ENCODE measurements around the gene STAU1. TPM values are rescaled to one million over a fixed set of nuclear protein-coding genes. Genes with fewer than 3 reads are reported as not detected.
"Not testable (repeated sequence)": the region's sequence is repeated elsewhere in the genome, so short reads cannot be mapped to it uniquely, and the experiment has no call there.

The STAU1 gene
- total RNA-seq, 1 donor from 2014 or later: 68.8 TPM

GRCh38 chr20:49100292-49100691 lies 87.8 kb downstream of the STAU1 start:
- intact Hi-C loops (cut with micrococcal nuclease); H3K27me3 Mint-ChIP-seq (ENCODE audit: low read depth); H3K9me3 Mint-ChIP-seq; H3K4me1 Mint-ChIP-seq (ENCODE audit: low read depth); DNase-seq (ENCODE audit: low spot score); H3K4me3 Mint-ChIP-seq (ENCODE audit: low read depth); H3K27ac Mint-ChIP-seq: not testable (repeated sequence)
- peaks cover 78% of the 10 kb centered on the region for H3K36me3 Mint-ChIP-seq (ENCODE audit: low read depth)

GRCh38 chr20:49099011-49099410 lies 89.1 kb downstream of the STAU1 start:
- intact Hi-C loops (cut with micrococcal nuclease): no loop called here
- H3K36me3 Mint-ChIP-seq (ENCODE audit: low read depth): peaks cover 83% of the 10 kb centered on the region
- H3K27ac Mint-ChIP-seq: no peak overlapping the region
- peaks cover 7% of the 10 kb centered on the region for H3K4me1 Mint-ChIP-seq (ENCODE audit: low read depth)
- H3K27me3 Mint-ChIP-seq (ENCODE audit: low read depth): no peaks in the 10 kb centered on the region
- H3K9me3 Mint-ChIP-seq: no peaks in the 10 kb centered on the region
- no peak overlapping the region for H3K4me3 Mint-ChIP-seq (ENCODE audit: low read depth)
- no peak for DNase-seq (ENCODE audit: low spot score)

- intact Hi-C loops (cut with micrococcal nuclease): no loop called here
- H3K4me3 Mint-ChIP-seq (ENCODE audit: low read depth): no peak overlapping the region
- H3K4me1 Mint-ChIP-seq (ENCODE audit: low read depth): peaks cover 7% of the 10 kb centered on the region
These were observed 90.0 kb downstream of the STAU1 start for GRCh38 chr20:49098136-49098535.

GRCh38 chr20:49097159-49097558 lies 91.0 kb downstream of the STAU1 start:
- Mint-ChIP-seq H3K27ac (no peak overlapping the region), H3K36me3 (ENCODE audit: low read depth) (peaks cover 83% of the 10 kb centered on the region), H3K27me3 (ENCODE audit: low read depth) (no peaks in the 10 kb centered on the region), H3K4me3 (ENCODE audit: low read depth) (no peak overlapping the region), H3K9me3 (no peaks in the 10 kb centered on the region), H3K4me1 (ENCODE audit: low read depth) (peaks cover 7% of the 10 kb centered on the region)
- DNase-seq (ENCODE audit: low spot score): no peak
- intact Hi-C loops (cut with micrococcal nuclease): no loop called here

More at GRCh38 chr20:49098136-49098535, 90.0 kb downstream of the STAU1 start:
- Mint-ChIP-seq H3K27ac (no peak overlapping the region), H3K36me3 (ENCODE audit: low read depth) (peaks cover 83% of the 10 kb centered on the region), H3K27me3 (ENCODE audit: low read depth) (no peaks in the 10 kb centered on the region), H3K9me3 (no peaks in the 10 kb centered on the region)
- no peak for DNase-seq (ENCODE audit: low spot score)

- Mint-ChIP-seq H3K27ac (no peak overlapping the region), H3K4me3 (ENCODE audit: low read depth) (no peak overlapping the region), H3K36me3 (ENCODE audit: low read depth) (peaks cover 83% of the 10 kb centered on the region), H3K27me3 (ENCODE audit: low read depth) (no peaks in the 10 kb centered on the region), H3K4me1 (ENCODE audit: low read depth) (peaks cover 6% of the 10 kb centered on the region), H3K9me3 (no peaks in the 10 kb centered on the region)
- intact Hi-C loops (cut with micrococcal nuclease): no loop called here
- no peak for DNase-seq (ENCODE audit: low spot score)
These were observed 91.9 kb downstream of the STAU1 start for GRCh38 chr20:49096203-49096730.

GRCh38 chr20:49091762-49092161 lies 96.4 kb downstream of the STAU1 start:
- Mint-ChIP-seq H3K36me3 (ENCODE audit: low read depth) (peaks cover 95% of the 10 kb centered on the region), H3K4me3 (ENCODE audit: low read depth) (no peak overlapping the region), H3K27me3 (ENCODE audit: low read depth) (no peaks in the 10 kb centered on the region), H3K9me3 (no peaks in the 10 kb centered on the region), H3K27ac (no peak overlapping the region), H3K4me1 (ENCODE audit: low read depth) (no peaks in the 10 kb centered on the region)
- no peak for DNase-seq (ENCODE audit: low spot score)
- intact Hi-C loops (cut with micrococcal nuclease): no loop called here

- no peaks in the 10 kb centered on the region for H3K27me3 Mint-ChIP-seq (ENCODE audit: low read depth)
- H3K36me3 Mint-ChIP-seq (ENCODE audit: low read depth): peaks cover 91% of the 10 kb centered on the region
- no peak overlapping the region for H3K4me3 Mint-ChIP-seq (ENCODE audit: low read depth)
- H3K9me3 Mint-ChIP-seq: no peaks in the 10 kb centered on the region
- no peak overlapping the region for H3K27ac Mint-ChIP-seq
- no peaks in the 10 kb centered on the region for H3K4me1 Mint-ChIP-seq (ENCODE audit: low read depth)
- DNase-seq (ENCODE audit: low spot score): no peak
- intact Hi-C loops (cut with micrococcal nuclease): no loop called here
These were observed 97.0 kb downstream of the STAU1 start for GRCh38 chr20:49091104-49091503.

- H3K9me3 Mint-ChIP-seq; intact Hi-C loops (cut with micrococcal nuclease); H3K4me1 Mint-ChIP-seq (ENCODE audit: low read depth); H3K4me3 Mint-ChIP-seq (ENCODE audit: low read depth); DNase-seq (ENCODE audit: low spot score); H3K27ac Mint-ChIP-seq; H3K27me3 Mint-ChIP-seq (ENCODE audit: low read depth): not testable (repeated sequence)
- H3K36me3 Mint-ChIP-seq (ENCODE audit: low read depth): peaks cover 66% of the 10 kb centered on the region
These were observed 105.8 kb downstream of the STAU1 start for GRCh38 chr20:49082295-49082694.

- no peak for DNase-seq (ENCODE audit: low spot score)
- no peak overlapping the region for H3K27ac Mint-ChIP-seq
- peaks cover 66% of the 10 kb centered on the region for H3K36me3 Mint-ChIP-seq (ENCODE audit: low read depth)
- no peaks in the 10 kb centered on the region for H3K27me3 Mint-ChIP-seq (ENCODE audit: low read depth)
- intact Hi-C loops (cut with micrococcal nuclease): no loop called here
- no peak overlapping the region for H3K4me3 Mint-ChIP-seq (ENCODE audit: low read depth)
- H3K9me3 Mint-ChIP-seq: no peaks in the 10 kb centered on the region
- peaks cover 6% of the 10 kb centered on the region for H3K4me1 Mint-ChIP-seq (ENCODE audit: low read depth)
These were observed 109.8 kb downstream of the STAU1 start for GRCh38 chr20:49078310-49078709.

GRCh38 chr20:49074521-49074920 lies 113.6 kb downstream of the STAU1 start:
- peaks cover 67% of the 10 kb centered on the region for H3K36me3 Mint-ChIP-seq (ENCODE audit: low read depth)
- no peak for DNase-seq (ENCODE audit: low spot score)
- H3K9me3 Mint-ChIP-seq: no peaks in the 10 kb centered on the region
- intact Hi-C loops (cut with micrococcal nuclease): no loop called here
- peak overlapping the region; percentile 24 for H3K27ac Mint-ChIP-seq
- H3K27me3 Mint-ChIP-seq (ENCODE audit: low read depth): no peaks in the 10 kb centered on the region
- H3K4me3 Mint-ChIP-seq (ENCODE audit: low read depth): no peak overlapping the region
- H3K4me1 Mint-ChIP-seq (ENCODE audit: low read depth): peaks cover 7% of the 10 kb centered on the region

Other genes starting within 250 kb of the STAU1 start
- gene CSE1L, start 142.0 kb downstream of the STAU1 start, total RNA-seq: 114 TPM in 2 replicates
- 51.4 and 54.0 TPM in 2 replicates for gene DDX27, start 31.1 kb upstream of the STAU1 start, total RNA-seq
- 49.3 and 51.0 TPM in 2 replicates for gene ZNFX1, start 89.7 kb upstream of the STAU1 start, total RNA-seq